H9 (cell line): ENCODE data around the gene MX2. TPM values are rescaled to one million over a fixed set of nuclear protein-coding genes. Genes with fewer than 3 reads are reported as not detected.

ENCODE experiments used
- DNase-seq: peaks from one replicate; pipeline ENCODE4 v3.0.0-alpha.2; 2017
- H2AFZ ChIP-seq: one replicate; pipeline ENCODE4 v1.6.1; 2013; ENCODE audit warnings: mild to moderate bottlenecking, low read length, control low read depth, moderate library complexity
- H2AK5ac ChIP-seq: 2 replicates; pipeline ENCODE4 v1.6.1; 2013; ENCODE audit warnings: low read length, control low read depth, mixed read lengths; ENCODE audit not compliant: insufficient read length
- H2BK120ac ChIP-seq: one replicate; pipeline ENCODE4 v1.6.1; 2013; ENCODE audit warnings: low read depth, mild to moderate bottlenecking, low read length, control low read depth, inconsistent platforms; ENCODE audit not compliant: poor library complexity, severe bottlenecking
- H2BK12ac ChIP-seq: 2 replicates; pipeline ENCODE4 v1.6.1; 2013; ENCODE audit warnings: low read length, control low read depth, mixed read lengths, low read depth; ENCODE audit not compliant: insufficient read length
- H2BK15ac ChIP-seq: 2 replicates; pipeline ENCODE4 v1.6.1; 2013; ENCODE audit warnings: low read depth, low read length, control low read depth
- H2BK20ac ChIP-seq: one replicate; pipeline ENCODE4 v1.6.1; 2013; ENCODE audit warnings: low read depth, mild to moderate bottlenecking, low read length, control low read depth, inconsistent platforms; ENCODE audit not compliant: poor library complexity, severe bottlenecking
- H2BK5ac ChIP-seq: 2 replicates; pipeline ENCODE4 v1.6.1; 2013; ENCODE audit warnings: low read length, control low read depth, mixed read lengths; ENCODE audit not compliant: insufficient read length
- H3K14ac ChIP-seq: 2 replicates; pipeline ENCODE4 v1.6.1; 2013; ENCODE audit warnings: low read length, control low read depth; ENCODE audit not compliant: insufficient read depth
- H3K18ac ChIP-seq: 2 replicates; pipeline ENCODE4 v1.6.1; 2013; ENCODE audit warnings: low read depth, mild to moderate bottlenecking, mixed read lengths, low read length, control low read depth; ENCODE audit not compliant: insufficient read length
- H3K23ac ChIP-seq: 2 replicates; pipeline ENCODE4 v1.6.1; 2013; ENCODE audit warnings: low read length, control low read depth, mixed read lengths, low read depth; ENCODE audit not compliant: insufficient read length
- H3K23me2 ChIP-seq: 2 replicates; pipeline ENCODE4 v1.6.1; 2013; ENCODE audit warnings: low read depth, mild to moderate bottlenecking, mixed read lengths, low read length, control low read depth; ENCODE audit not compliant: insufficient read length, poor library complexity, severe bottlenecking
- H3K27ac ChIP-seq: 2 replicates; pipeline ENCODE4 v1.5.1; 2013; ENCODE audit warnings: low read length, control low read depth, mixed read lengths, low read depth; ENCODE audit not compliant: insufficient read length
- H3K27me3 ChIP-seq: 2 replicates; pipeline ENCODE4 v1.6.1; 2013; ENCODE audit warnings: low read length, control low read depth, inconsistent platforms; ENCODE audit not compliant: insufficient read depth
- H3K4ac ChIP-seq: 2 replicates; pipeline ENCODE4 v1.6.1; 2013; ENCODE audit warnings: low read depth, mild to moderate bottlenecking, control low read depth, inconsistent platforms, low read length, moderate library complexity
- H3K4me1 ChIP-seq: 2 replicates; pipeline ENCODE4 v1.6.1; 2013; ENCODE audit warnings: low read length, control low read depth, inconsistent platforms; ENCODE audit not compliant: insufficient read depth
- H3K4me2 ChIP-seq: 2 replicates; pipeline ENCODE4 v1.6.1; 2013; ENCODE audit warnings: low read length, control low read depth, mixed read lengths; ENCODE audit not compliant: insufficient read length, insufficient read depth
- H3K56ac ChIP-seq: 2 replicates; pipeline ENCODE4 v1.6.1; 2013; ENCODE audit warnings: low read depth, mild to moderate bottlenecking, mixed read lengths, low read length, control low read depth; ENCODE audit not compliant: insufficient read length
- H3K79me1 ChIP-seq: 2 replicates; pipeline ENCODE4 v1.6.1; 2013; ENCODE audit warnings: low read depth, mild to moderate bottlenecking, moderate library complexity, low read length, control low read depth, inconsistent platforms; ENCODE audit not compliant: insufficient read depth, poor library complexity, severe bottlenecking
- H3K79me2 ChIP-seq: 2 replicates; pipeline ENCODE4 v1.6.1; 2013; ENCODE audit warnings: low read length, control low read depth, inconsistent platforms; ENCODE audit not compliant: insufficient read depth
- H3K9ac ChIP-seq: 2 replicates; pipeline ENCODE4 v1.6.1; 2013; ENCODE audit warnings: low read length, control low read depth, mixed read lengths; ENCODE audit not compliant: insufficient read length; ENCODE audit errors: extremely low read depth
- H3K9me3 ChIP-seq: one replicate; pipeline ENCODE4 v1.6.1; 2013; ENCODE audit warnings: low read depth, low read length, inconsistent platforms; ENCODE audit not compliant: control insufficient read depth
- H3T11ph ChIP-seq: one replicate; pipeline ENCODE4 v1.6.1; 2013; ENCODE audit warnings: mild to moderate bottlenecking, low read length, control low read depth, inconsistent platforms
- H4K20me1 ChIP-seq: one replicate; pipeline ENCODE4 v1.6.1; 2013; ENCODE audit not compliant: control insufficient read depth, insufficient read length, insufficient read depth
- H4K5ac ChIP-seq: 2 replicates; pipeline ENCODE4 v1.6.1; 2013; ENCODE audit warnings: low read depth, mild to moderate bottlenecking, mixed read lengths, low read length, control low read depth; ENCODE audit not compliant: insufficient read length
- H4K8ac ChIP-seq: replicated peaks from 2 replicates; pipeline ENCODE4 v1.6.1; 2013; ENCODE audit warnings: low read length, control low read depth, mixed read lengths, low read depth; ENCODE audit not compliant: insufficient read length
- H4K91ac ChIP-seq: 2 replicates; pipeline ENCODE4 v1.6.1; 2013; ENCODE audit warnings: low read depth, mild to moderate bottlenecking, moderate library complexity, mixed read lengths, low read length, control low read depth; ENCODE audit not compliant: insufficient read length
- H3K27ac Mint-ChIP-seq, 3 experiments: 2 replicates in 2 of 3; 3 replicates in 1 of 3; pipeline ENCODE4 v1.8.0; 2020 to 2021; ENCODE audit warnings: mixed read lengths in 3 of 3, mild to moderate bottlenecking in 1 of 3, moderate library complexity in 1 of 3
- H3K27me3 Mint-ChIP-seq: 2 replicates; pipeline ENCODE4 v1.8.0; 2021; ENCODE audit warnings: low read depth, mild to moderate bottlenecking, moderate library complexity, mixed read lengths
- H3K36me3 Mint-ChIP-seq, 3 experiments: 2 replicates in 2 of 3; 3 replicates in 1 of 3; pipeline ENCODE4 v1.8.0; 2020 to 2021; ENCODE audit warnings: low read depth in 3 of 3, mixed read lengths in 3 of 3; ENCODE audit not compliant: insufficient read depth in 1 of 3
- H3K4me1 Mint-ChIP-seq, 2 experiments: 2 replicates each; pipeline ENCODE4 v1.8.0; 2020; ENCODE audit warnings: mixed read lengths in 2 of 2
- H3K4me3 Mint-ChIP-seq, 2 experiments: 2 replicates in 1 of 2; 3 replicates in 1 of 2; pipeline ENCODE4 v1.8.0; 2020 to 2021; ENCODE audit warnings: mild to moderate bottlenecking in 2 of 2, mixed read lengths in 2 of 2, moderate library complexity in 1 of 2
- H3K9me3 Mint-ChIP-seq, 2 experiments: 2 replicates in 1 of 2; 3 replicates in 1 of 2; pipeline ENCODE4 v1.8.0; 2020; ENCODE audit warnings: mild to moderate bottlenecking in 2 of 2, mixed read lengths in 2 of 2, moderate library complexity in 1 of 2
- CTCF ChIP-seq: fragments of 200-600 bp; sonication (generic); conservative IDR thresholded peaks from 3 replicates; pipeline ENCODE4 v1.8.0; 2021; ENCODE audit warnings: antibody characterized with exemption, mild to moderate bottlenecking
- WGBS: extraction: QIAGEN DNeasy Blood & Tissue Kit; methylation state at CpG from one replicate; pipeline ENCODE4 v1.1.7; 2013; ENCODE audit warnings: missing lambda C conversion rate, low lambda C conversion rate, mixed read lengths; ENCODE audit not compliant: insufficient read length; ENCODE audit errors: extremely low coverage; 5-methylcytosine and 5-hydroxymethylcytosine counted together
- total RNA-seq: library from RNA; stranded (reverse); gene quantifications from 2 replicates; pipeline ENCODE4 v1.2.1, GENCODE V29; 2021

MX2 gene
- total RNA-seq, 1 experiment from 2014 or later = 1.8 TPM

GRCh38 chr21:41345356-41345755 is 16.5 kb upstream of the MX2 start:
- Histone ChIP-seq H3K4ac (no peak overlapping the region), H3K4me1 (no peaks in the 10 kb centered on the region), H3K23ac (no peak overlapping the region), H3K23me2 (no peaks in the 10 kb centered on the region), H3K27me3 (no peaks in the 10 kb centered on the region), H3K18ac (no peak overlapping the region), H3K79me2 (no peaks in the 10 kb centered on the region), H4K8ac (no peak overlapping the region), H4K20me1 (no peaks in the 10 kb centered on the region), H3K9me3 (no peaks in the 10 kb centered on the region), H2BK15ac (no peak overlapping the region), H3K14ac (no peak overlapping the region), H3K27ac (no peak overlapping the region), H2BK5ac (no peak overlapping the region), H3K56ac (no peak overlapping the region), H3T11ph (no peak overlapping the region), H3K4me2 (no peak overlapping the region), H2BK12ac (no peak overlapping the region), H2AFZ (no peak overlapping the region), H2BK120ac (no peak overlapping the region), H3K79me1 (no peaks in the 10 kb centered on the region), H3K9ac (no peak overlapping the region), H2BK20ac (no peak overlapping the region), H2AK5ac (no peak overlapping the region), H4K5ac (no peak overlapping the region), H4K91ac (no peak overlapping the region)
- Mint-ChIP-seq H3K4me3 (no peak overlapping the region), H3K27me3 (no peaks in the 10 kb centered on the region; the same call in none of the 2 replicates), H3K4me1 (no peaks in the 10 kb centered on the region), H3K9me3 (peaks cover 8 to 9% of the 10 kb centered on the region in 2 experiments; a peak in 4 of 5 replicates), H3K36me3 (peaks cover 0 to 5% (median 3%) of the 10 kb centered on the region in 3 experiments; a peak in 2 of 7 replicates), H3K27ac (no peak overlapping the region)
- no peak for DNase-seq
- TF ChIP-seq CTCF = no peak
- no CpG with 5 or more reads among the region's 4 CpGs for WGBS
